ENCODE results near the gene TRABD. TPM values are rescaled to one million over a fixed set of nuclear protein-coding genes. Genes with fewer than 3 reads are reported as not detected.

The TRABD gene
- total RNA-seq, 1 experiment from 2014 or later, result 55.7 TPM

Other genes with a start within 250 kb of the TRABD start
- gene PIM3, start 225.1 kb upstream of the TRABD start, total RNA-seq (2021; ENCODE audit: unreplicated experiment), result 58.2 TPM
- 0.82 TPM for gene IL17REL, start 173.1 kb upstream of the TRABD start, total RNA-seq (2021; ENCODE audit: unreplicated experiment)
- not detected for gene TTLL8, start 127.6 kb upstream of the TRABD start, total RNA-seq (2021; ENCODE audit: unreplicated experiment)
- gene MLC1, start 100.5 kb upstream of the TRABD start, total RNA-seq (2021; ENCODE audit: unreplicated experiment), result not detected
- gene MOV10L1, start 95.9 kb upstream of the TRABD start, total RNA-seq (2021; ENCODE audit: unreplicated experiment), result 0.10 TPM
- 0.77 TPM for gene PANX2, start 15.2 kb upstream of the TRABD start, total RNA-seq (2021; ENCODE audit: unreplicated experiment)
- gene SELENOO, start 15.1 kb downstream of the TRABD start, total RNA-seq (2021; ENCODE audit: unreplicated experiment), result 34.3 TPM
- 31.3 TPM for gene TUBGCP6, start 59.1 kb downstream of the TRABD start, total RNA-seq (2021; ENCODE audit: unreplicated experiment)
- gene HDAC10, start 65.4 kb downstream of the TRABD start, total RNA-seq (2021; ENCODE audit: unreplicated experiment), result 71.3 TPM
- gene MAPK12, start 75.8 kb downstream of the TRABD start, total RNA-seq (2021; ENCODE audit: unreplicated experiment), result 74.6 TPM
- gene MAPK11, start 84.5 kb downstream of the TRABD start, total RNA-seq (2021; ENCODE audit: unreplicated experiment), result 77.7 TPM
- 227 TPM for gene PLXNB2, start 121.7 kb downstream of the TRABD start, total RNA-seq (2021; ENCODE audit: unreplicated experiment)
- gene DENND6B, start 141.1 kb downstream of the TRABD start, total RNA-seq (2021; ENCODE audit: unreplicated experiment), result 5.8 TPM
- gene PPP6R2, start 157.4 kb downstream of the TRABD start, total RNA-seq (2021; ENCODE audit: unreplicated experiment), result 52.8 TPM